ENCODE results near the gene LRRK2.
"Not testable (repeated sequence)": the region's sequence is repeated elsewhere in the genome, so short reads cannot be mapped to it uniquely, and the experiment has no call there.

LRRK2 gene

DNA sequence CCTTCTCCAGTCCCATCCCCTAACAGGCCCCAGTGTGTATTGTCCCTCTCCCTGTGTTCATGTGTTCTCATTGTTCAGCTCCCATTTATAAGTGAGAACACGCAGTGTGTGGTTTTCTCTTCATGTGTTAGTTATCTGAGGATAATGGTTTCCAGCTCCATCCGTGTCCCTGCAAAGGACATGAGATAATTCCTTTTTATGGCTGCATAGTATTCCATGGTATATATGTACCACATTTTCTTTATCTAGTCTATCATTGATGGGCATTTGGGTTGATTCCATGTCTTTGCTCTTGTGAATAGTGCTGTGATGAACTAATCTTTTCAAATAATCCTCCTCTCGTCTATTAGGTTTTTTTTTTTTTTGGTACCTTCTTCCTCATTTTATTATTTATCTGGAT is 25.9 kb downstream of the LRRK2 start:
- not testable (repeated sequence) for DNase-seq

DNA sequence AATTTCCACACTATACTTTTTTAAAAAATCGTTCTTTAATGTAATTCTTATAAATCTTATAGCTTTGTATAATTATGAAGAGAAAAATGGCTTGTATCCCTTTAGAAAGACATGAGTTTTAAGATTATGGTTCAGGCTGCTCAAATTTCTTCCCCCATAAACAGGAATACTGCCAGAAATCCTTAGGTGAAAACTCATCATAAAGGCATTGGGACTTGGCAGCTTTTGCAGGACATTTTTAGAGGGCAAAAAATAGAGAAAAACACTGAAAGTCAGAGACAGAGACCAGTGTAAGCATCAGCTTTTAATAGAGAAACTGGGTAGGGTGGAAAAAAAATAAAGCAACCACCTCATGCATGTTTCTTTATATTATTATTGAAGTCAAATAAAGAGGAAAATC is 29.1 kb downstream of the LRRK2 start:
- DNase-seq, result no peak

DNA sequence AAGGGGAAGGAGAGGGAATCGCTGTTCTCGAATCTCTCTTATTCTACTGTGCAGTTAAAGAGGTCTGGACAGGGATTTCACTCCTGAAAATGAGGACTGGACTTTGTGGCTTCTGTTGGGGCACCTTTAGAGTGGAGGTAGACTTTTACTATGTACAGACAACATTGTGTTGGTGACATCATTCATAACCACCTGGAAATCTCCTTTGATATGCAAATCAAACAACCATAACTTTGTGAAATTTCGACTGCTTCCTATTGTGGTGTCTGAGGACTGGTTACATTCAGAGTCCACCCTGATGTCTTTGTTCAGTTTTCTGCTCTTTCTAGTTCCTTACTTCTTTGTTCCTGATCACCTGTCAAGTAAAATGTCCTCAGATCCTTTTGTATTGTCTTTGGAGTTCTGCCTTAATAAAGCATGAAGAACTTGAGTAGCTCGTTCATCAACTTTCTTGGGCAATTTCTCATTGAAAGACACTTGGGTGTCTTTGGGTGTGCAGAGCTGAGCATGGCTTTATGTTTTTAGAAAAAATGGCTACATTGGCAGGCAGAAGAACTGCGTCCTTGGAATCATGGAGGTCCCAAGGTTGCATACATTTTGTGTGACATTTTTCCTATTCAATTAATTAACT is 29.8 kb downstream of the LRRK2 start:
- no peak for DNase-seq

DNA sequence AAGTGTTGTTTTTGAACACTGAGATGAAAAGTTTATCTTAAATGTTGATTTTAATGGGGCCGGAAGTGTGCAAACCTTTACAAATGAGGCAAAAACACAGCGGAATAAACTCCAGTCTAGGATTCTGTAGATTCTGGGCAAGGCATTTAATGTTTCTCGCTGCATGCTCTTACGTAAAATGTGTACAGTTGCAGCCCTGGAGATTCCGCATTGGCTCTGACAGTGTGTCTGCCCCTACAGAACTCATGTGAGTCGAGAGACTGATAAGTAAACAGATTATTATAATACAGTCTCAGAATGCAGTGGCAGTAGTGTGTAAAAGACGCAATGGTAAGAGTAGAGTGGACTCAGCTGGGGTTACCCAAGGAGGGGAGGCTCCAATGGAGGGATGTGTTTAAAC is 33.6 kb downstream of the LRRK2 start:
- no peak for DNase-seq

DNA sequence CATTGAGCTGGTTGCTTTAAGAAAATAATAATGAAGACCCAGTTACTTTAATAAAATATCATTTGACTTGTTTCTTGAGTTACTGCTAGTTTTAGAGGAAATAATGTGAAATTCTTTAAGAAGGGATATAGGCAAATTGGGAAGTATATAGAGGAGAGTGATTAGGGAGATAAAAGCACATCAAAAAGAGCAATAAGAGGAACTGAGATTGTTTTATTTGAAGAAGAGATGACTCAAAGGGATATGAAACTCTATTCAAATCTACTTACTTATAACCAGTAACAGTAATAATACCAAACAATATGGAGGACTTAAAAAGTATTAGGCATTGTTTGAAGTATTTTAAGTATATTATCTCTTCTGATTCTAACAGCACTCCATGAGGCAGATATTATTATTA is 37.1 kb downstream of the LRRK2 start:
- no peak for DNase-seq

DNA sequence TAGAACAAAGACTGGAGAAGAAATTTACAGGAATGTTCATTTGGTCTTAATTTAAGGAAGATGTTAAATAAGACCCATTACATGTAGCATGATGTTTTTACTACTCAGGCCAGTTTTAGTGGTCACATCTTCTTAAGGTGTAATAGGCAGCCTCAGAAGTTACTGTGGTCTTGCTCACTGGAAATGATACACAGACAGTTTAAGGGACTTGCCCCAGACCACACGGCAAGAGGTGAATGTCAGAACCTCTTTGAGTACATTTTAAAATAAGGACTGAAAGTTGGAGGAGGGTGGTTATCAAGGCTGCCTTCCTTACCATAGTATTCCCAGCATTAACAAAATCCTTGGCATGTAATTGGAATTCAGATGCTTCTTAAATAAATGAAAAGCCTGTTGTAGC is 37.9 kb downstream of the LRRK2 start:
- DNase-seq, result no peak

DNA sequence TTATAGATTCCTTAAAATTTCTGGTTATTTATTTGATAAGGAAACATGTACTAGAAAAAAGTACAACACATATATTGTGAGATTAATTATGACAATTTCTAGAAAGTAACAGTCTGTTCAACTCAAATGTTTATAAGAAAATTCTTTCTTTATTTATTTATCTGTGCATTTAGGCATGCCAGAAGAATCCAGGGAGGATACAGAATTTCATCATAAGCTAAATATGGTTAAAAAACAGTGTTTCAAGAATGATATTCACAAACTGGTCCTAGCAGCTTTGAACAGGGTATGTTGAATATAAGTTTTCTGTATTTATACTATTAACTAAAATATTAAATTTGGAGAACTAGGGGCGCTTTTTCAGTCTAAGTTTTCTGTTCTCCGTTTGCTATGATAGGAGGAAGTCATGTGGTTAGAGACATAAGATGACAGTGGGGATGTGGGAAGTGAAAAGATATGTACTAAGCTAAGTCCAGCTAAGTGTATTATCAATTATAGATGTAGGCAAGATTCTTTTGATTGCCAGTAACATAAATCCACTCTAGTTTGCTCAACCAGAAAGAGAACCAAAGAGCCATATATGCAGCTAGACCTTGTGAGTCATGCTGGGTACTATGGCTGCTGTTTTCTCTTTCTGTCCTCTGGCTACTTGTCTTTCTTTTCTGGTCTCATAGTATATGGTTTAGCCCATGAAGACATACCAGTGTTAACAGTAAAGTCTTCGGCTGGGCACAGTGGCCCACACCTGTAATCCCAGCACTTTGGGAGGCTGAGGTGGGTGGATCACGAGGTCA is 39.0 kb downstream of the LRRK2 start:
- DNase-seq, result no peak

DNA sequence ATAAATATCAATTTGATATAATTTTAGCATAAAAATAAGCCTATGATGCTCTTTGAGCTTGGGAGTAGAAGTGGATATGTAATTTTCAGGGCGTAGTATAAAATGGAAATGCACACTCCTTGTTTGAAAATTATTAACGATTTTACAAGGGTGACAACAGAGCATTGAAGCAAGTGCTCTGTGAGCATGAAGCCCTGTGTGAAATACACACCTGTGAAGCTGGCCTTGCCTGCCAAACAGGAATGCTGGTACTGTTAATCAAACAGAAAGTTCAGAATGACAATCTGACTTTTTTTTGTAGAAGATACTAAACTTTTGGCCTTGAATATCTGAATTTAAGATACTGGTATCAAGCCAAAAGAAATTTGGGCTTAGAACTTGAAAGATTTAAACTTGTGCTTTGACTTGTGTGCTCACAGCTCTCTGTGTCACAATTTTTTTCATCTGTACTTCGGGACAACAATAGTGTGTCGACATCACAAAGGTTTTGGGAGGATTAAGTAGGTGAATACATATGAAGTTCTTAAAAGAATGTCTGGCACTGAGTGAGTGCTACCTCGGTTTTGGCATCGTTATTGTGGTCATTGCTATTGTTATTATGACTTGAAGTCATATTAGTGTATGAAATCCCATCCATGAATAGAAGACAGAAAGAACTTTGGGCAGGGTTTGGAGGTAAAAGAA is 47.3 kb downstream of the LRRK2 start:
- DNase-seq, result no peak

DNA sequence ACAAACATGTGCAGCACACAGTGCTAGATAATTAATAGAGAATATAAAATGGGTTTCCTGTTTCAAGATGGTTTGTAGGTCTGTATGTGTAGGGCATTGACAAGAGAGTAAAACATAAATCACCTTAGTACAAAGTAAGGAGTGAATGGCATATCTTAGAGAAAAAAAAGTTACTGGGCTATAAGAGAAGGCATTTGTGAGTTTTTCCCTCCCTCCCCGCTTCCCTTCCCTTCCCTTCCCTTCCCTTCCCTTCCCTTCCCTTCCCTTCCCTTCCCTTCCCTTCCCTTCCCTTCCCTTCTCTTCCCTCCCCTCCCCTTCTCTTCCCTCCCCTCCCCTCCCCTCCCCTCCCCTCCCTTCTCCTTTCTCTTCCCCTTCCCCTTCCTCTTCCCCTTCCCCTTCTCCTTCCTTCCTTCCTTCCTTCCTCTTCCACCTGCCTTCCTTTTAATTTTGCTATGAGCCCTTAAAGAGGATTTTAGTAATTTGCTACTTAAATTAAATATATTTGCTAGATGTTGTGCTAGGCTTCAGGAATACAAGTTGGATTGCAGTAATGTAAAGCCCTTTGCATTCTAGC is 57.1 kb downstream of the LRRK2 start:
- no peak for DNase-seq

DNA sequence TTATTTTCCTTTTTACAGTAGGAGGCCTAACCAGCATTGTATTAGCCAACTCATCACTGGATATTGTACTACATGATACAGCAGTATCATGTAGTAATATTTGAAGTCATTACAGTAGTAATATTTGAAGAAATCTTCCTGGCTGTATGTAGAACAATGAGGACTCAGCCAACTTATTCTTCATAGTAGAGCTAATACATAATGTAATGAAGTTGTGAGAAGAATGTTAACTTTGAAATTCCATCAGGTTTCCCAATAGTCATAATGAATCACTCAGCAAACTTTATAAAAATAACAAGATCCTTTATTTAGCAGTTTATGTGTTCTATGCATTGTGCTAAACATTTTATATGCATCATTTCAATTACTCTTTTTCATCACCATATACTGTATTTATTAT is 61.8 kb downstream of the LRRK2 start:
- DNase-seq, result no peak

DNA sequence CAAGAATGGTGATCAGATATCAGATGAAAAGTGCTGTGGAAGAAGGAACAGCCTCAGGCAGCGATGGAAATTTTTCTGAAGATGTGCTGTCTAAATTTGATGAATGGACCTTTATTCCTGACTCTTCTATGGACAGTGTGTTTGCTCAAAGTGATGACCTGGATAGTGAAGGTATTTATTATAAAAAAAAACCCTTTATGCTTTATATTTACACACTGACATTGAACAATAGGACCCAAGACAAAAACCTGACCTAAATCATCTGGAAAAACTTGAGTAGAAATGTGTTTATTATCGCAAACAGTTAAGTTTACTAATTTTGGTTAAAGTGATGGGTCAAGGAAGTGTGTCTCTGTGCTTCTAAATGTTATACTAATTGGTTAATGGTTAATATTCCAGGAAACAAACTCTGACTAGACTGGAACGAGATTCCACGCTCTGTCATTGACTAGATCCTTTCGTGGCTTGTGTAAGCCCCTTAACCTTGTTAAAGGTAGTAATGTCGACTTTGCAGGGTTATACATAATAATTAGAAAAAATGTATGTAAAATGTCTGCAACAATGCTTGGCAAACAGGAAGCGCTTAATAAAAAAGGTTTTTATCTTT is 62.7 kb downstream of the LRRK2 start:
- no peak for DNase-seq

DNA sequence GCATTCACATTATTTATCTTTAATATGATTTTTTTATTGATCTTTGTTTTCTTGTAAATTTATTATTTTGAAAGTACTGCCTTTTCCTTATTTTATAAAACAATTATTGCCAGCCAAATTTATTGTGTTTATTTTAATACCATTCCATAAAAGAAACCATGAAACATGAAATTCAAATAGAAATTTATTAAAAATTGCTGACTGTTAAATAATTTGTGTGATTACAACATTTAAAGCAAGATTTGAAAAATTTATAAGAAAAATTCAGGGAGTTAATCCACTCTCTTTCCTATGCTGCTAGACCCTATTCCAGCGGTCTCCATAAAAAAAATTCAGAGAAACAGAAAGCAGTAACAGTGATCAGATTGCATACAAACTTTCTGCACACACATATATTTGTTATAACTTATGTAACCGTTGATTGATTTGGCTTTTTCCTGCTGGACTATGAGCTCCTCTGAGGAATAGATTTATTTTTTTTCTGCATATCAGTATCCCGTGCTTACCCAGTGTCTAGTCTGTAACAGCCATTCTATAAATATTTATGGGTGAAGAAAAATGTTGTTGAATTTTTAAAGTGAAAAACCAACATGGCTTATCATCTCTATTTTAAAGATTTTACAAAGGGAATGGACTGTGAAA is 68.1 kb downstream of the LRRK2 start:
- DNase-seq, result no peak

DNA sequence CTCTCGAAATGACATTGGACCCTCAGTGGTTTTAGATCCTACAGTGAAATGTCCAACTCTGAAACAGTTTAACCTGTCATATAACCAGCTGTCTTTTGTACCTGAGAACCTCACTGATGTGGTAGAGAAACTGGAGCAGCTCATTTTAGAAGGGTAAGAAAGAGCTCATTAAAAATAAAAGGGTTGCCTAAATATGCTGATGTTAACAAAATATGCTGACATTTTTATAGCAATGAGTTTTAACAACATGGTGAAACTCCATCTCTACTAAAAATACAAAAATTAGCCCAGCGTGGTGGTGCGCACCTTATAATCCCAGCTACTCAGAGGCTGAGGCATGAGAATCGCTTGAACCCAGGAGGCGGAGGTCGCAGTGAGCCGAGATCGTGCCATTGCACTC is 73.5 kb downstream of the LRRK2 start:
- DNase-seq, result no peak

DNA sequence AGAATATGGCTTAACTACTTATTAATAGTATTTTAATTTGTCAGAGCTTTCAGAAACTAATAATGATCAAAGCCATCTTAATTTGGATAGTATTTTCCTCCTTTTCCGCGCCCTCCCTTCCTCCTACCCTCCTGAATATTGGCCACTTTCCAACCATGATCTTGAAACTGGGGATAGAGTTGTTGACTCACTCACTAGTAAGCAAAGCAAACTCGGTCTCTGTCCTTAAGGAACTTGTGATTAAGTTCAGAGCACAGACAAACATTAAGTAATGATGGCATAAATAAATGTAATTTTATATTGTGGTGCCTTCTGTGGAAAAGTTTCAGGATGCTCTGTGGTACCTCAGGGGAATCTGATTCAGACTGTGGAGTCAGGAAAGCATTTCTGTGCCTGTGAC is 75.7 kb downstream of the LRRK2 start:
- no peak for DNase-seq

DNA sequence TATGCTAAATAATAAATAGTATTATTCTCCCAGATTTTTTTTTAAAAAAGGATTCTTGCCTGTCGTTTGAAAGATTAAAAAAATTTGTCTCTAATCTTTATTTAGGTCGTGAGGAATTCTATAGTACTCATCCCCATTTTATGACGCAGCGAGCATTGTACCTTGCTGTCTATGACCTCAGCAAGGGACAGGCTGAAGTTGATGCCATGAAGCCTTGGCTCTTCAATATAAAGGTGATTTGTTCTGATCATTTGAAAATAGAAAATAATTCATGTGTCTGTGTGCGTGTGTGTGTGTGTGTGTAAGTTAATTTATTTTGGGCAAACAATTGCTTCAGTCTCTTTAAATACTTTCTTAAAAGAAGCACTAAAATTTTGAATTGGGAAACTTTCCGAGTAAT is 84.2 kb downstream of the LRRK2 start:
- DNase-seq, result no peak

DNA sequence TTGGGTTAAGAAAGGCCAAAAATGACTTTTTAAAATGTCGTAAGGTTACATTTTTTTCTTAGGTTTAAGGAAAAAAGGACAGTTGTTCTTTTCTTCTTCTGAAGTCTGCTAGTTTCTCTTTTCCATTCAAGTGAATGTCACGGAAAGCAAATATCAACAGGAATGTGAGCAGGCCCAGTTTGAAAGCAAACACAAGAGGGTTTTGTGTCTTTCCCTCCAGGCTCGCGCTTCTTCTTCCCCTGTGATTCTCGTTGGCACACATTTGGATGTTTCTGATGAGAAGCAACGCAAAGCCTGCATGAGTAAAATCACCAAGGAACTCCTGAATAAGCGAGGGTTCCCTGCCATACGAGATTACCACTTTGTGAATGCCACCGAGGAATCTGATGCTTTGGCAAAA is 85.4 kb downstream of the LRRK2 start:
- no peak for DNase-seq

DNA sequence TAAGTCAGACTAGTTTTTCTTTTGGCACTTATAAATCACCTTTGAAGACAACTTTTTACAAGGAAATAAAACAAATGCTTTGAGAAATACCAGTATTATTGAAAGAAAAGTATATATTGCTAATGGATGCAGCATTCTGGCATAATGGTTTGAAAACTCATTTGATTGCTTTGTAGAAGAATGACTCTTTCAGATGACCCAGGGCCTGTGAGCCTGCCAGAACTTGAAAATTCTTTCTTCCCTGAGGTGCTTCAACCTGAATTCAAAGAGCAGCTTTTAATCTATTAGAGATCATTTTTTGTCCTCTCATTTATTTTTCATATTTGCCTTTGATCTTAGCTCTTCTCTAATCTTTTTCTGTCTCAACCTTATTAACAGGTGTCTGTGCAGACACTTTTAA is 87.4 kb downstream of the LRRK2 start:
- no peak for DNase-seq

DNA sequence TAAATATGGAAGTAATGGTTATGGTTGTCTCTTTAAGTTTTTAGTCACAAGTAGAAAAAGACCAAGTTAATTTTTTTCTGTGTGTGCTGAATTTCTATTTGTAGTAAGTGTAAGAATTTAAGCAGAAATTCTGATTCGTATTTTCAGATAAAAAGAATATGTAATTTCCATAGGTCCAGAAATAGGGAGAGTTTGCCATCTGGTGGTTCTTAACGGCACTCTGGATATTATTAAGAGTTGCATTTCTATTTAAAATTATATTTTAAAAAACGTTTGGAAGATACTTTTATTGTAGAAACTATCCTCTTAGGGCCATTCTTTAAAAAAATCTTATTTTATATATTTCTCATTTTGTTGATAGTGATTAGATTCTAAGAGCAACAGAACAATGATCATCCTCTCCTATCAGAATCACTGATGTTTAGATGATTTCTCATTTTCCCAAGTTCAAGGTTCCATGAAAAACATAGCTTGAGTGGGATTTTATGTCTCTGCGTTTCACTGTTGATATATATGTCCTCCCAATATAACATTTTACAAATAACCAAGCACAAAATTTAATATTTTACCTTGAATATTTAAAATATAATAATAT is 88.3 kb downstream of the LRRK2 start:
- no peak for DNase-seq

DNA sequence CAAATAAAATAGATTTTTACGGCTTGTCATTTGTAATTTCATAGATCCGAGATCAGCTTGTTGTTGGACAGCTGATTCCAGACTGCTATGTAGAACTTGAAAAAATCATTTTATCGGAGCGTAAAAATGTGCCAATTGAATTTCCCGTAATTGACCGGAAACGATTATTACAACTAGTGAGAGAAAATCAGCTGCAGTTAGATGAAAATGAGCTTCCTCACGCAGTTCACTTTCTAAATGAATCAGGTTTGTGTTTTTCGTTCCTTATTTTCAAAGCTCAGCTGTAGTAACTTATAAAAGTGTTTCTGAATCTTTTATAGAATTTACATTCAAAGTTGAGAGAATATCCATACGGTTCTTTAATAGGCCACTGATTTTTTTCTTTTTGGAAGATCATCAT is 89.1 kb downstream of the LRRK2 start:
- no peak for DNase-seq

DNA sequence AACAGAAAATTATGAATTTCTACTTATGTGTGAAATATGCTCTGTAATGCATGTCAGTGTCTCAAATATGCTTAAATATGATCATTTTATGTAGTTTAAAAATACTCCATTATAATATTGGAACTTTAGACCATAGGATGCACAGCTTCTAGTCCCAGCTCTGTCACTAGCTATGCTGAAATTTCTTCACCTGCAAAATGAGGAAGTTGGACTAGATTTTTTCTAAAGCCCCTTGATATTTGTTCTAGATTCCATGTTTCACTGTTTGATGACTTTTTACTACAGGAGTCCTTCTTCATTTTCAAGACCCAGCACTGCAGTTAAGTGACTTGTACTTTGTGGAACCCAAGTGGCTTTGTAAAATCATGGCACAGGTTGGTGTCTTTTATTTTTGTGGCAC is 90.1 kb downstream of the LRRK2 start:
- no peak for DNase-seq

DNA sequence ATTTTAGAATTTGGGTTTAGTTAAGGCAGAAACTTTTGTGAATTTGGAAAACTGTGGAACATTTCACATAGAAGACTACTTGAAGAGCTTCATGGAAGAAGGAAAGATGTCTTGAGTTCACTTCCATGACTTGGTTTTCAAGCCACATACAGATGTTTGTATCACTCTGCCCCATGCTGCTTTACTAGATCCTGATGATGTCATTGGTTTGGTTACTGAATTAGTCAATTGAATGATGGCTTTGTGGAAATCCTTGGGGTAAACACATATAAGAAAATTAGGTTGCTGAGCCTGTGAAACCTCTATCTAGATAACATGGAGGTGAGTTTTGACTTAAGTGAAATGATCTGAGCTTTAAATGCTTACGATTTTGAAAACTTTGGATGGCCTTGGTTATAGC is 90.6 kb downstream of the LRRK2 start:
- DNase-seq, result no peak

DNA sequence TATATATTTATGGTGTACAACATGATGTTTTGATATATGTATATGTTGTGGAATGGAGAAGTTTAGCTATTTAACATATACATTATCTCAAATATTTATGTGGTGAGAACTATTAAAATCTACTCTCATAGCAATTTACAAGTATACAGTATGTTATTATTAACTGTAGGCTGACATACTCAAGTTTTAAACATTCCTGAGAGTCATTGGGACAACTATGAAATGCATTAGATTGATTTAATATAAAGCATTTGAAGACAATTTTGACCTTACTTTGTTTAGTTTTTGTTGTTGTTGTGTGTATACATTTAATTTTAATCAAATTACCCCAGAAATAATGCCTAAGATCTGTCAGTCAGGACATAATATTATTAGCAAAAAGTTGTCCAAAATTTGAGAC is 99.5 kb downstream of the LRRK2 start:
- no peak for DNase-seq
